ENCODE data around the gene GRK5. TPM values are rescaled to one million over a fixed set of nuclear protein-coding genes. Genes with fewer than 3 reads are reported as not detected.

Gene GRK5
- total and polyA plus RNA-seq, 5 donors: 31.3 to 89.9 (median 57.6) TPM

GRCh38 chr10:119500123-119500795 lies 292.9 kb downstream of the GRK5 start:
- no peak for DNase-seq

GRCh38 chr10:119500821-119501220 lies 293.4 kb downstream of the GRK5 start:
- H3K9me3 ChIP-seq (ENCODE audit: control insufficient read depth, low read length): no peaks in the 10 kb centered on the region
- no peaks in the 10 kb centered on the region for H3K27me3 ChIP-seq (ENCODE audit: control insufficient read depth, insufficient read depth)
- H3K4me1 ChIP-seq (ENCODE audit: control insufficient read depth, insufficient read depth, low read length): no peaks in the 10 kb centered on the region
- ATAC-seq (no peak), DNase-seq (no peak)
- 81% methylated on average over 6 of the region's 6 CpGs for WGBS
- H3K27ac ChIP-seq (ENCODE audit: low read length): no peak overlapping the region
- H3K4me3 ChIP-seq (ENCODE audit: low read length): no peak overlapping the region
- intact Hi-C loops (cut with DNase I): no loop called here

More at GRCh38 chr10:119500123-119500795, 292.9 kb downstream of the GRK5 start:
- intact Hi-C loops (cut with DNase I): no loop called here
- no peaks in the 10 kb centered on the region for H3K9me3 ChIP-seq (ENCODE audit: control insufficient read depth, low read length)
- no peak overlapping the region for H3K4me3 ChIP-seq (ENCODE audit: low read length)
- no peak overlapping the region for H3K27ac ChIP-seq (ENCODE audit: low read length)
- WGBS: 77% methylated on average over 8 of the region's 8 CpGs
- no peaks in the 10 kb centered on the region for H3K27me3 ChIP-seq (ENCODE audit: control insufficient read depth, insufficient read depth)
- ATAC-seq: no peak
- H3K4me1 ChIP-seq (ENCODE audit: control insufficient read depth, insufficient read depth, low read length): no peaks in the 10 kb centered on the region

- no peak overlapping the region for H3K27ac ChIP-seq (ENCODE audit: low read length)
- no peak overlapping the region for H3K4me3 ChIP-seq (ENCODE audit: low read length)
- WGBS: 86% methylated on average over 2 of the region's 2 CpGs
- no peaks in the 10 kb centered on the region for H3K4me1 ChIP-seq (ENCODE audit: control insufficient read depth, insufficient read depth, low read length)
- no peaks in the 10 kb centered on the region for H3K9me3 ChIP-seq (ENCODE audit: control insufficient read depth, low read length)
- intact Hi-C loops (cut with DNase I): no loop called here
- DNase-seq (no peak), ATAC-seq (no peak)
- H3K27me3 ChIP-seq (ENCODE audit: control insufficient read depth, insufficient read depth): no peaks in the 10 kb centered on the region
Measured at GRCh38 chr10:119501690-119502089, 294.3 kb downstream of the GRK5 start.

GRCh38 chr10:119502209-119502608 lies 294.8 kb downstream of the GRK5 start:
- 63% methylated on average over 12 of the region's 12 CpGs for WGBS
- Histone ChIP-seq H3K4me1 (ENCODE audit: control insufficient read depth, insufficient read depth, low read length) (no peaks in the 10 kb centered on the region), H3K9me3 (ENCODE audit: control insufficient read depth, low read length) (no peaks in the 10 kb centered on the region), H3K27ac (ENCODE audit: low read length) (no peak overlapping the region), H3K4me3 (ENCODE audit: low read length) (no peak overlapping the region), H3K27me3 (ENCODE audit: control insufficient read depth, insufficient read depth) (no peaks in the 10 kb centered on the region)
- no peak for DNase-seq
- intact Hi-C loops (cut with DNase I): no loop called here
- peak in 1 of 2 donors; percentile 14 for ATAC-seq

- no peak overlapping the region for H3K4me3 ChIP-seq (ENCODE audit: low read length)
- no peak for ATAC-seq
- DNase-seq: no peak
- H3K27me3 ChIP-seq (ENCODE audit: control insufficient read depth, insufficient read depth): no peaks in the 10 kb centered on the region
- no peaks in the 10 kb centered on the region for H3K9me3 ChIP-seq (ENCODE audit: control insufficient read depth, low read length)
- H3K4me1 ChIP-seq (ENCODE audit: control insufficient read depth, insufficient read depth, low read length): no peaks in the 10 kb centered on the region
- intact Hi-C loops (cut with DNase I): no loop called here
- no peak overlapping the region for H3K27ac ChIP-seq (ENCODE audit: low read length)
- 65% methylated on average over 19 of the region's 19 CpGs for WGBS
Measured at GRCh38 chr10:119502618-119503155, 295.3 kb downstream of the GRK5 start.

- intact Hi-C loops (cut with DNase I): no loop called here
- Histone ChIP-seq H3K4me3 (ENCODE audit: low read length) (no peak overlapping the region), H3K27ac (ENCODE audit: low read length) (no peak overlapping the region), H3K4me1 (ENCODE audit: control insufficient read depth, insufficient read depth, low read length) (no peaks in the 10 kb centered on the region), H3K27me3 (ENCODE audit: control insufficient read depth, insufficient read depth) (no peaks in the 10 kb centered on the region), H3K9me3 (ENCODE audit: control insufficient read depth, low read length) (no peaks in the 10 kb centered on the region)
- WGBS: 94% methylated on average over 5 of the region's 5 CpGs
- DNase-seq (no peak), ATAC-seq (no peak)
Measured at GRCh38 chr10:119503821-119504220, 296.4 kb downstream of the GRK5 start.

GRCh38 chr10:119504651-119505050 lies 297.3 kb downstream of the GRK5 start:
- Histone ChIP-seq H3K9me3 (ENCODE audit: control insufficient read depth, low read length) (no peaks in the 10 kb centered on the region), H3K27me3 (ENCODE audit: control insufficient read depth, insufficient read depth) (no peaks in the 10 kb centered on the region), H3K27ac (ENCODE audit: low read length) (no peak overlapping the region), H3K4me3 (ENCODE audit: low read length) (no peak overlapping the region), H3K4me1 (ENCODE audit: control insufficient read depth, insufficient read depth, low read length) (no peaks in the 10 kb centered on the region)
- ATAC-seq: no peak
- 87% methylated on average over 10 of the region's 10 CpGs for WGBS
- intact Hi-C loops (cut with DNase I): no loop called here
- DNase-seq: no peak

GRCh38 chr10:119505131-119505551 lies 297.8 kb downstream of the GRK5 start:
- intact Hi-C loops (cut with DNase I): no loop called here
- Histone ChIP-seq H3K9me3 (ENCODE audit: control insufficient read depth, low read length) (no peaks in the 10 kb centered on the region), H3K4me1 (ENCODE audit: control insufficient read depth, insufficient read depth, low read length) (no peaks in the 10 kb centered on the region), H3K27me3 (ENCODE audit: control insufficient read depth, insufficient read depth) (no peaks in the 10 kb centered on the region), H3K27ac (ENCODE audit: low read length) (no peak overlapping the region), H3K4me3 (ENCODE audit: low read length) (no peak overlapping the region)
- DNase-seq (peak in 1 of 3 donors; percentile 78), ATAC-seq (peak in 1 of 2 donors; percentile 30)
- WGBS: 70% methylated on average over 12 of the region's 12 CpGs

Small RNA genes lying within 50 kb of the gene (microRNA-seq; reads per million reads assigned to microRNA genes)
- 0 to 0.42 reads per million in 2 donors for gene MIR4681

Other genes starting within 250 kb of the GRK5 start
- gene NANOS1, start 177.9 kb upstream of the GRK5 start, total RNA-seq: 1 to 10 TPM; 1.0 to 7.0 (median 2.4) TPM
- gene NANOS1, start 177.9 kb upstream of the GRK5 start, polyA plus RNA-seq: 4.3 TPM
- gene EIF3A, start 126.8 kb upstream of the GRK5 start, total RNA-seq: 100 to 1,000 TPM in 1 of 4 donors, 10 to 100 TPM in 3; 76.9 to 101 (median 88.7) TPM
- gene EIF3A, start 126.8 kb upstream of the GRK5 start, polyA plus RNA-seq: 35.2 TPM
- 10 to 100 TPM; 19.3 to 27.9 (median 24.9) TPM for gene DENND10, start 103.5 kb upstream of the GRK5 start, total RNA-seq
- gene DENND10, start 103.5 kb upstream of the GRK5 start, polyA plus RNA-seq: 14.1 TPM
- 10 to 100 TPM; 36.8 to 46.8 (median 41.0) TPM for gene SFXN4, start 41.9 kb upstream of the GRK5 start, total RNA-seq
- gene SFXN4, start 41.9 kb upstream of the GRK5 start, polyA plus RNA-seq: 42.3 TPM
- 100 to 1,000 TPM; 163 to 198 (median 190) TPM for gene PRDX3, start 28.8 kb upstream of the GRK5 start, total RNA-seq
- gene PRDX3, start 28.8 kb upstream of the GRK5 start, polyA plus RNA-seq: 233 TPM